ENCODE data around the gene NRXN3. TPM values are rescaled to one million over a fixed set of nuclear protein-coding genes. Genes with fewer than 3 reads are reported as not detected.

NRXN3 gene
- total RNA-seq, 4 donors from 2014 or later: 0.19 to 1.4 (median 0.40) TPM

DNA sequence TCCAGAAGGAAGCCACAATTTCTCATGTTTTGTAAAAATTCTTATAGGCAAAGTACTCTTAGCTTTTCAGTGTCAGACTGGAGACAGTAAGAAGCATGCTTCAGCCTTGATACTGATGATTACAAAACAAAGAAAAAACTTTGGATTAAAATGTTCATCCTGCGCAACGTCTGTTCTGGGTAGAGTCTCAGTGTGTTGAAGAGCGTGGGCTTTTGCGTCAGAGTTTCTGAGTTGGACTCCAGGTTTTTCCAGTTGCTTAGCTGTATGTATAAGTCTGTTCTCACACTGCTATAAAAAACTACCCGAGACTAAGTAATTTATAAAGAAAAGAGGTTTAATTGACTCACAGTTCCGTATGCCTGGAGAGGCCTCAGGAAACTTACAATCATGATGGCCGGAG lies 1533.0 kb downstream of the NRXN3 start:
- ATAC-seq (ENCODE audit: low FRiP score) (no peak), DNase-seq (ENCODE audit: low spot score) (no peak)
- TF ChIP-seq, protein P1, sequence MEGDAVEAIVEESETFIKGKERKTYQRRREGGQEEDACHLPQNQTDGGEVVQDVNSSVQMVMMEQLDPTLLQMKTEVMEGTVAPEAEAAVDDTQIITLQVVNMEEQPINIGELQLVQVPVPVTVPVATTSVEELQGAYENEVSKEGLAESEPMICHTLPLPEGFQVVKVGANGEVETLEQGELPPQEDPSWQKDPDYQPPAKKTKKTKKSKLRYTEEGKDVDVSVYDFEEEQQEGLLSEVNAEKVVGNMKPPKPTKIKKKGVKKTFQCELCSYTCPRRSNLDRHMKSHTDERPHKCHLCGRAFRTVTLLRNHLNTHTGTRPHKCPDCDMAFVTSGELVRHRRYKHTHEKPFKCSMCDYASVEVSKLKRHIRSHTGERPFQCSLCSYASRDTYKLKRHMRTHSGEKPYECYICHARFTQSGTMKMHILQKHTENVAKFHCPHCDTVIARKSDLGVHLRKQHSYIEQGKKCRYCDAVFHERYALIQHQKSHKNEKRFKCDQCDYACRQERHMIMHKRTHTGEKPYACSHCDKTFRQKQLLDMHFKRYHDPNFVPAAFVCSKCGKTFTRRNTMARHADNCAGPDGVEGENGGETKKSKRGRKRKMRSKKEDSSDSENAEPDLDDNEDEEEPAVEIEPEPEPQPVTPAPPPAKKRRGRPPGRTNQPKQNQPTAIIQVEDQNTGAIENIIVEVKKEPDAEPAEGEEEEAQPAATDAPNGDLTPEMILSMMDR (IDR thresholded peaks at IDR 0.05): no peak

DNA sequence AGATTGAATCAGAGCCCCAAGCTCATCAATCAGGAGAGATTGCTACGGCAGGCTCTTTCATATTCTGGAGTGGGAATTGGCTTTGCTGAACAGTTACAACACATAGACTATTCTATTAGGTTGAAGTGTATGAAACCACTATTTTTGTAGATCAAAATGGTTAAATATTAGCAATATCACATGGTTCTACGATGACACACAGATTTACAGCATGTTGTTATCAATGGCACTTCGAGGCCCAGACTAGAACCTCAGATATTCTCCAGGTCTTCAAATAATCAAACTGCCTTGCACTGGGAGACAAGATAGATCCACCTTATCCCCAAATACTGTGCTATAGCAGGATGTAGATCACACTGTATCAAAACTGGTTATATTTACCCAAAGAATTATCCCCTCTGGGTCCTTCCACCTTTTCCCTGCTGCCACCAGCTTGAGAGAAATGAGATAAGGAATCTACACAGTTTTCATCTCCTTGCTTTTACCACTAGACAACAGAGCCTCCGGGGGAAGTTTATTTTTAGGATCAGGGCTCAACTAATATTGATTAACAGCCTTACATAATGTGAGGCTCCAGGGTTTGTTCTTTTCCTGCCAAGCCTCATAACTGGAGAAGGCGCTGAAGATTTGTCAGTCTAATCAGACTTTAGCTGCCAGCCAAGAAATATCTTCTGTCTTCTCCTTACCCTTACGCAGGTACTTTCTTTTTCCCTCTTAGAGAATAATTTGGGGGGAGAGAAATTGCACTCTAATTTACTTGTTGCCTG lies 1534.1 kb downstream of the NRXN3 start:
- no peak for DNase-seq (ENCODE audit: low spot score)
- TF ChIP-seq, protein P1 (IDR thresholded peaks at IDR 0.05): no peak

GRCh38 chr14:79705126-79705894 lies 1535.1 kb downstream of the NRXN3 start:
- TF ChIP-seq, protein P1 (IDR thresholded peaks at IDR 0.05): no peak
- ATAC-seq (ENCODE audit: low FRiP score) (no peak), DNase-seq (ENCODE audit: low spot score) (no peak)

More for the DNA sequence above, 1534.1 kb downstream of the NRXN3 start:
- ATAC-seq (ENCODE audit: low FRiP score): no peak

DNA sequence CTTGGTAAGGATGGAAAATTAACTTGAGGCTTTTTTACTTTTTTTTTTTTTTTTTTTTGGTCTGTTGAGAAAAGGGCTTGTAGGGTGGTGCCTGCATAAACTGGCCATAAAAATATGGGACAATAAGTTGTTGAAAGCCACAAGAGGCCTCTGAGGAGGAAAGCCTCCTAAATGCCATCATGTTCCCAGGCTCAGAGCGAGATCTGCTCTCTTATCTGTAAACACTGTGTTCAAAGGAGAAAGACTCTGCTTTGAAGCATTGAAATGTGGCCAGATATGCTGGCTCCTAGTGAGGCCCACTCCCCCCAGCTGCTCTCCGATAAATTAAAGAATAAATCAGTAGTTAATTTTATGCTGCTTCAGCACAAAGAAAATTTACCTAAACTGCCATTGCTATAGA lies 1536.2 kb downstream of the NRXN3 start:
- DNase-seq (ENCODE audit: low spot score) (no peak), ATAC-seq (ENCODE audit: low FRiP score) (no peak)
- TF ChIP-seq, protein P1 (IDR thresholded peaks at IDR 0.05): no peak

DNA sequence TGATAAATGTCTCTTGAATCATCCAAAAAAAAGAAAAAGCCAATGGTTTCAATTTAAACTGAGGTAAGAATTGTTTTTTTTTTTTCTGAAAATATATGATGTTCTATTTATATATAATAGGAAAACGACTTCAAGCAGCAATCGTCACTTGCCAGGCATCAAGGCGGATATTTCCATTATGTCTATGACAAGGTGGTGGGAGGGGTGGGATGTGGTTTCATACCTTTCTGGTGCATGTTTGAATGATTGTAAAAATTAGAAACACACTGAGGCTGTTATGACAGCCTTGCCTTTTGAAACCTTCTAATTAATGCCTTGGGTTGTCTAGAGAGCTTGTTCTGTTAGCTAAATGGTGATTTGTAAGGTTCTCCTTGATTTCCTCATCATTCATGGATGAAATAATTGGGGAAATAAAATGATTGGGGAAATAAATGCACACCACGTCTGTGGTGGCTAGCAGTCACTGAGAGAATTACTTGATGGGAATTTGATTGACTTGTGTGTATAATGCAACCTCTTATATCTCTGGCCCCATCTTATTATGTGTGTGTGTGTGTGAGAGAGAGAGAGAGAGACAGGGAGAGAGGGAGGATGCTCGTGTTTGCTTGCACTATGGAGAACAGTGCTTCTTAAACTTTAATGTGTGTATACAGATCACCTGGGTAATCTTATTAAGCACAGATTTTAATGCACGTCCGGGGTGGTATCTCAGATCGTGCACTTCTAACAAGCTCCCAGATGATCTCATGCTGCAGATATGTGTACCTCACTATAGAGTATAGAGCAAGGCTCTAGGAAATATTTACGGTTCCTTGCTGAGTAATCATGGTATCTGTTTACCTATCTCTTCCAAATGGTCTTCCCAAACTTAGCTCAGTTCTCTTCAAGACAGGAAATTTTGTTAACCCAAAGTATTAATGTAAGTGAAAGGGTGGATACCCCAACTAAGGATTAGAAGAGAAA lies 1538.5 kb downstream of the NRXN3 start:
- TF ChIP-seq, protein P1 (IDR thresholded peaks at IDR 0.05): no peak
- no peak for DNase-seq (ENCODE audit: low spot score)
- no peak for ATAC-seq (ENCODE audit: low FRiP score)

- DNase-seq (ENCODE audit: low spot score) (no peak), ATAC-seq (ENCODE audit: low FRiP score) (no peak)
- TF ChIP-seq, protein P1 (IDR thresholded peaks at IDR 0.05): no peak
Measured at GRCh38 chr14:79709573-79709972, 1539.4 kb downstream of the NRXN3 start.

All from omental fat pad (tissue), 4 donors.